Stimulated activated CD8-positive, alpha-beta memory T cell treated with anti-CD3 and anti-CD28 coated beads, Interleukin-7, amount 100 ng/mL, for 24 hours (primary cell): ENCODE data around the gene HMCN1.
"Not testable (repeated sequence)": the region's sequence is repeated elsewhere in the genome, so short reads cannot be mapped to it uniquely, and the experiment has no call there.

Experiments used
- DNase-seq: peaks from one replicate; pipeline ENCODE4 v3.0.0-alpha.2; 2020; ENCODE audit warnings: low read depth

The HMCN1 gene

GRCh38 chr1:186202776-186203175 lies 468.6 kb downstream of the HMCN1 start:
- no peak for DNase-seq

DNA sequence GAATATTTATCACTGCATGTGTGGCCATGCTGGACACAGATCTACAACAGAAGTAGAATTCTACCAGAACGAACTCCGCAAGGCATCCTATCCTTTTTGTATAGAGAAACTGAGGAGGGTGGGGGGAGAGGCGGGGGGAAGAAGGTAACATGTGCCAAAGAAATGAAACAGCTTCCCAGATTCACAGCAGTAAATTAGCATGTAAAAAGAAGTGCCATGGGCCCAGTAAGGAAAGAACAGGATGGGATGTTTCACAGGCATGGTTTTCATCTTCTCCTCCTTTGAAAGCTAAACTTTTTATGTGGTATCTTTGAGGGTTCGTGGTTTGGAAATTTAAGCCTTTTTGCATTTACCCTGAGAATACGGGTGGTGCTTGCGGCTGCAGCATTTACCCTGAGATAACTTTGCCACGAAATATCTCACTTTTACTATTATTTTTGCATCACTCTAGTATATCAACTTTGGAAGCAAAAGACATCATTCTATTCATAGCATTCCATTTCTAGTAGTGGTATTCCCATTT lies 471.9 kb downstream of the HMCN1 start:
- DNase-seq = no peak

- DNase-seq = no peak
Measured at GRCh38 chr1:186207391-186208085, 473.3 kb downstream of the HMCN1 start.

GRCh38 chr1:186208405-186209129 lies 474.4 kb downstream of the HMCN1 start:
- no peak for DNase-seq

DNA sequence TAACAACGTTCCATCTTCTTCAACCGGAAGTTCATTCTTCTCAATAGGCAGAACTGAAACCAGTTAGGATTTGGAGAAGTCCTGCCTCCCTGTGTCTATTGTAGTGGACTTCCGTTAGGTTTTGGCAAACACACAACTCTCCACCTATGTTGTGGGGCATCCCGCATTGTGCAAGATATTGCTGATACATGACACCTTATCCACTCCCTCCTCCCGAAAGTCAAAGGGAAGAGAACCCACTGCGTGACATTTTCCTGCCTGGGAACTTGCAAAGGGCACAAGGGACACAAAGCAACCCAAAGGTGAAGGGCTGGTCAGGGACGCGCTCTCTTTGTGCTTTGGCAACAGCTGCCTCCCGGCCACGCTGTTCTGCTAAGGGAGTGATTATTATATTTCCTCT lies 476.1 kb downstream of the HMCN1 start:
- DNase-seq = no peak

- not testable (repeated sequence) for DNase-seq
Measured at GRCh38 chr1:186211583-186211982, 477.4 kb downstream of the HMCN1 start.

DNA sequence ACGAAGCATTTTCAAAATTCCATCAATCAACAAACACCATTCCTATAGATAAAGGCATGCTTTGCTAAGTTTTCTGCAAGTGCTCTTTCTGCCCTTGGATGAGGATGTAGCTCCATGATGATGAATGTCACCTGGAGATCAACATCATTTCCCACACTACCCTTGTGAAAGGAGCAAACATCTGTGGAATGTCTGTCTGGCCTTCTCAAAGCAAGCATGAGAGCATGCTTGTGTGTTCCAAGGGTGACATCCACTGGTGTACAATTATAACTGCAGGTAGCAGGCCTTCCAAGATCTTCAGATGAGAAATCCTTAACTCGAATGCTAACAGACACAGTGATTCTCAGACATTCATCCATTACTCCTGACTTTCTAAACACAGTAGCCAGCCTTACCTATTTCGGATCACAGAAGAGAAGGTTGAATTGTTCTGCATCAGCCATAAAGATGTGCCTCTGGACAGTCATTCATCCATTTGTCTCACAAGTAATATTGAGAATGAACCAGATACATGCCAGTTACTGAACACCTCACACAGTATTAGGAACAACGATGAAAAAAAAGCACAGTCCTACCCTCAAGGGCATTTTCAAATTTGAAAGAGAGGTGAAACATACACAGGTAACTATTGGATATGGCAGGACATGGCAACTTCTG lies 478.5 kb downstream of the HMCN1 start:
- DNase-seq = no peak

GRCh38 chr1:186213225-186213607 lies 479.0 kb downstream of the HMCN1 start:
- no peak for DNase-seq

DNA sequence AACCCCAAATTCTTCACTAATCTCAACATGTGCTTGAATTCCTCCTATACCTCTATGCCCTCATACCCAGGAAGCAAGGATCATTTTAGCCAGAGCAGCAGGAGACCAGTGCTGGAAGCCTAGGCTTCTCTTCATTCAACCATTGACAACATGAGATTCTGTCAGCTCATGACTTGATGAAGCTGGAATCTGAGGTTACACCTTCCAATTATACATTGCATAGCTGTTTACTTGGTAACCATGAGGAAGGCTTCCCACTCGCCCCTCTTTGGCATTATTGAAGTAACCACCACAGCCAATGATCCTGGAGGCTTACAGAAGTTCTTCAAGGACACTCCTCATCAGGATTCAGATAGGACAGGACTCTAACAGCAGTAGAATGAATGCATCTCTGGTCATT lies 480.6 kb downstream of the HMCN1 start:
- DNase-seq = no peak

DNA sequence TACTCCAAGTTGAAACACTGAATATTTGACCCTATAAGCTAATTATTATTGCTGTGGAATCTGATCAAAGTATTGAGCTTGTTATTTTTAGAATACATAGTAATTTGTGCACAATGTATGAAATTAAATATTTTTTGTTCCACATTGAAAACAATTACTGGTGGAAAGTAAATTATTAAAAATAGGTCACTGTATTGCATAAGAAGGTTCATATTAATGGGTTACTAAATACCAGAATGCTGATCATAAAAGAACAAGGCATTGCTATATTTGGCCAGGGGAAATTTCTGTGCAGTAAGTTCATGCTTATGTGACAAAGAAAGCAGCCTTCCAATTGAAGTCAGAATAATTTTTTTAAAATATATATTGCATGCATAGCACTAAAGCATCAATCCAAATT lies 481.4 kb downstream of the HMCN1 start:
- no peak for DNase-seq

- no peak for DNase-seq
Measured at GRCh38 chr1:186218654-186219352, 484.6 kb downstream of the HMCN1 start.

GRCh38 chr1:186220067-186220466 lies 485.9 kb downstream of the HMCN1 start:
- no peak for DNase-seq

- DNase-seq = no peak
Measured at GRCh38 chr1:186220911-186221310, 486.7 kb downstream of the HMCN1 start.

DNA sequence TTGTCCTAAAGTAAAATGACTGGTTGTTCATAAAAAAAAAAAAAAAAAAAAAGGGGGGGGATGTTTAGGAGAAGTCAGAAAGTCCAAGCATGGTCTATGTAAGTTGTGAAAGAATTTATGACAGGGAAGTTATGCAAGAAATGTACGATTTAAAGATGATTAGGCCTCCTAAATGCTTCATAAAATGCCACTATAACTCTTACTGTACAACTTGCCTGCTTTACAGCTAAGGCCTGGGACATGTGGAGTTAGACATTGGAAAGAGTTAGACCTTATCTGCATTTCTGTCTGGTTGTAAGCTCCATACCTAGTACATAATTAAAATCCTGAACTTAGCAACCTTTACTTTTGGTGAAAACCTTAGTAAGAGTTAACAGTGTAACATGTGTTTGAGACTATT lies 490.9 kb downstream of the HMCN1 start:
- DNase-seq = no peak

- no peak for DNase-seq
Measured at GRCh38 chr1:186228749-186229148, 494.6 kb downstream of the HMCN1 start.

GRCh38 chr1:186231861-186232436 lies 497.8 kb downstream of the HMCN1 start:
- no peak for DNase-seq

DNA sequence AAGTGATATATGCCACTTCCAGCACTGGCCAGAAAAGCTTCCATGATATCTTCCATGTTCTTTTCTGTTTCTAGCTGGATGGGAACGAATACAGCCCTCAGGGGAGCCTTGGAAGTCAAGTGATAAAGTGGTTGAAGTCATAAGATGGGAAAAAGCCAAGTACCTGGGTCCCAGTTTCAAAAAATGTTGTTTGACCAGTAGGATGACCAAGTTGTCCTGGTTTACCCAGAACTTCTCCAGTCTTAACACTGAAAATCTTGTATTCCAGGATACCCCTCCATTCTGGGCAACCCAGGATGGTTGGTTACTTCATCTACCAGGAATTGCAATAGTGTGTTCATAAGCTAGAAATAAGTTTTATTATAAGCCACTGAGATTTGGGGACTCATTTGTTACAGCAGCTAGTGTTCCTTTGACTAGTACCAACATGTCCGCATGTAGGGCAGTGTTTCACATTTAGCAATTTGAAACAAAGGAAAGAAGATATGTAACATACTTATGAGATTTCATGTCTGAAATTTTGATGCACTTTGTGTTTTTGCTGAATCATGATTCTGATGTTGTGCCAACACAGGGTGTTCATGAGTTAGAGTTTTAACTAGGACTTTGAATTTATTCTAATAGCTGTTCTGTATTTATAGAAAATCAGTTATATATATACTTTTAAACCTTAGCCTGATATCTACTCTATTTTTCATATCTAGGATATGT lies 500.9 kb downstream of the HMCN1 start:
- no peak for DNase-seq

DNA sequence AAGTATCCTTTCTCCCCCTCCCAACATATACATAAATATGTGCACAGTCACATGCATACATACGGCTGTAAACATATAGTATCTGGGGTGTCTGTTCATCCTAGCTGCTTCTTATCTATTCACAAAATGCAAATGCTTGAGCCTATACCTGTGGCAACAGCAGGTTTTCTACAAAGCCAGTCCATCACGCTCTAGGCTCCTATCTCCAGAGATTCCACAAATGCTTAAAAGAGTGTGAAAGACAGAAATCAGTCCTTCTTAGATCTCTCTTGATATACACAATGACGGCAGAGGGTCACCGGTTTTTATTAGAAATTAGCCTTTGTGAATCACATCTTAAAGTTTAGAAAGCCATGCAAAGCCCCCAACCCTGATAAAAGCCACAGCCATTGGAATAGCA lies 501.5 kb downstream of the HMCN1 start:
- DNase-seq = no peak

- no peak for DNase-seq
Measured at GRCh38 chr1:186236921-186237320, 502.7 kb downstream of the HMCN1 start.

- DNase-seq = no peak
Measured at GRCh38 chr1:186239171-186239570, 505.0 kb downstream of the HMCN1 start.

DNA sequence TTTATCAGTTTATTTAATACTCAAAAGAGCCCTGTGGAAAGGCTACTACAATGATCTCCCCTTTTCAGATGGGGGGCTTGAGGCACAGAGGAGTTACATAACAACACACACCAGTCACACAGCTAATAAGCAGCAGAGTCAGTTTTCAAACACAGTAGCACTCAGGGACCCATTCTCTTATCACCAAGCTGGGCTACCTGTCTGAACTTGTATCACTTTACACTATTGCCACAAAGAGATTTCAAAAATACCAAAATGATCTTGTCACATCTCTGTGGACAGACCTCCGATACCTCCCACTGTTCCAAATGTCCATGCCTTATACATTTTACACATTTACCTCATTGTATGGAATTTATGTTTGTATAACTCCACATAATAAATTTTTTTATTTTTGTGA lies 506.2 kb downstream of the HMCN1 start:
- no peak for DNase-seq
